Body of pancreas (tissue), 4 donors: Measurements from ENCODE around the gene FKBP10.

Experiments
- POLR2A ChIP-seq, 3 donors: fragments of 450-650 bp; IDR thresholded peaks; one replicate each; pipeline ENCODE4 v1.6.1; 2016; ENCODE audit warnings: antibody characterized with exemption in 3 of 3, mild to moderate bottlenecking in 2 of 3
- TF ChIP-seq, protein P1 (sequence below), 7 experiments: fragments of 450-650 bp in 4 of 7; fragments of 200-600 bp in 3 of 7; sonication (generic) in 3 of 7; IDR thresholded peaks; one replicate each; pipeline ENCODE4 v1.5.1; 2016 to 2019; ENCODE audit warnings: antibody characterized with exemption in 7 of 7

- TF ChIP-seq, protein P1, sequence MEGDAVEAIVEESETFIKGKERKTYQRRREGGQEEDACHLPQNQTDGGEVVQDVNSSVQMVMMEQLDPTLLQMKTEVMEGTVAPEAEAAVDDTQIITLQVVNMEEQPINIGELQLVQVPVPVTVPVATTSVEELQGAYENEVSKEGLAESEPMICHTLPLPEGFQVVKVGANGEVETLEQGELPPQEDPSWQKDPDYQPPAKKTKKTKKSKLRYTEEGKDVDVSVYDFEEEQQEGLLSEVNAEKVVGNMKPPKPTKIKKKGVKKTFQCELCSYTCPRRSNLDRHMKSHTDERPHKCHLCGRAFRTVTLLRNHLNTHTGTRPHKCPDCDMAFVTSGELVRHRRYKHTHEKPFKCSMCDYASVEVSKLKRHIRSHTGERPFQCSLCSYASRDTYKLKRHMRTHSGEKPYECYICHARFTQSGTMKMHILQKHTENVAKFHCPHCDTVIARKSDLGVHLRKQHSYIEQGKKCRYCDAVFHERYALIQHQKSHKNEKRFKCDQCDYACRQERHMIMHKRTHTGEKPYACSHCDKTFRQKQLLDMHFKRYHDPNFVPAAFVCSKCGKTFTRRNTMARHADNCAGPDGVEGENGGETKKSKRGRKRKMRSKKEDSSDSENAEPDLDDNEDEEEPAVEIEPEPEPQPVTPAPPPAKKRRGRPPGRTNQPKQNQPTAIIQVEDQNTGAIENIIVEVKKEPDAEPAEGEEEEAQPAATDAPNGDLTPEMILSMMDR (IDR thresholded peaks at IDR 0.05), result no peak
- no peak for TF ChIP-seq POLR2A (IDR thresholded peaks at IDR 0.05)
Measured at GRCh38 chr17:41813152-41813680, 412 bp downstream of the FKBP10 start.
